ENCODE results near the gene WRNIP1.

The WRNIP1 gene

GRCh38 chr6:2803731-2804429 is 38.7 kb downstream of the WRNIP1 start:
- DNase-seq (ENCODE audit: low read depth, low spot score) = no peak

GRCh38 chr6:2804516-2804915 is 39.3 kb downstream of the WRNIP1 start:
- no peak for DNase-seq (ENCODE audit: low read depth, low spot score)

GRCh38 chr6:2805031-2805430 is 39.8 kb downstream of the WRNIP1 start:
- DNase-seq (ENCODE audit: low read depth, low spot score) = no peak

- no peak for DNase-seq (ENCODE audit: low read depth, low spot score)
Measured at GRCh38 chr6:2806644-2807043, 41.5 kb downstream of the WRNIP1 start.

- DNase-seq (ENCODE audit: low read depth, low spot score) = no peak
Measured at GRCh38 chr6:2807342-2808090, 42.3 kb downstream of the WRNIP1 start.

- DNase-seq (ENCODE audit: low read depth, low spot score) = no peak
Measured at GRCh38 chr6:2809015-2809414, 43.8 kb downstream of the WRNIP1 start.

GRCh38 chr6:2810092-2810671 is 45.0 kb downstream of the WRNIP1 start:
- DNase-seq (ENCODE audit: low read depth, low spot score) = no peak

- DNase-seq (ENCODE audit: low read depth, low spot score) = no peak
Measured at GRCh38 chr6:2812695-2813094, 47.5 kb downstream of the WRNIP1 start.

- no peak for DNase-seq (ENCODE audit: low read depth, low spot score)
Measured at GRCh38 chr6:2816158-2816557, 51.0 kb downstream of the WRNIP1 start.

- no peak for DNase-seq (ENCODE audit: low read depth, low spot score)
Measured at GRCh38 chr6:2817903-2818443, 52.8 kb downstream of the WRNIP1 start.

- DNase-seq (ENCODE audit: low read depth, low spot score) = no peak
Measured at GRCh38 chr6:2818593-2818992, 53.4 kb downstream of the WRNIP1 start.

- no peak for DNase-seq (ENCODE audit: low read depth, low spot score)
Measured at GRCh38 chr6:2819115-2819514, 53.9 kb downstream of the WRNIP1 start.

- no peak for DNase-seq (ENCODE audit: low read depth, low spot score)
Measured at GRCh38 chr6:2819978-2820377, 54.8 kb downstream of the WRNIP1 start.

GRCh38 chr6:2820415-2820814 is 55.2 kb downstream of the WRNIP1 start:
- no peak for DNase-seq (ENCODE audit: low read depth, low spot score)

- DNase-seq (ENCODE audit: low read depth, low spot score) = no peak
Measured at GRCh38 chr6:2821554-2821953, 56.4 kb downstream of the WRNIP1 start.

GRCh38 chr6:2823104-2823850 is 58.1 kb downstream of the WRNIP1 start:
- DNase-seq (ENCODE audit: low read depth, low spot score) = no peak

GRCh38 chr6:2826131-2826530 is 60.9 kb downstream of the WRNIP1 start:
- DNase-seq (ENCODE audit: low read depth, low spot score) = no peak

GRCh38 chr6:2827142-2827541 is 61.9 kb downstream of the WRNIP1 start:
- no peak for DNase-seq (ENCODE audit: low read depth, low spot score)

GRCh38 chr6:2828629-2829028 is 63.4 kb downstream of the WRNIP1 start:
- no peak for DNase-seq (ENCODE audit: low read depth, low spot score)

GRCh38 chr6:2829253-2829652 is 64.1 kb downstream of the WRNIP1 start:
- no peak for DNase-seq (ENCODE audit: low read depth, low spot score)

- DNase-seq (ENCODE audit: low read depth, low spot score) = no peak
Measured at GRCh38 chr6:2830183-2830582, 65.0 kb downstream of the WRNIP1 start.

GRCh38 chr6:2831392-2831791 is 66.2 kb downstream of the WRNIP1 start:
- DNase-seq (ENCODE audit: low read depth, low spot score) = no peak

Data from iPS DF 19.7 (cell line).